A549 (cell line): ENCODE data around the gene RPL28. TPM values are rescaled to one million over a fixed set of nuclear protein-coding genes. Genes with fewer than 3 reads are reported as not detected.

ENCODE experiments used
- ATAC-seq, 2 experiments: fragments of 200-7000 bp in 1 of 2; fragments of >200 bp in 1 of 2; cut with Nextera tagmentation in 1 of 2; cut with Tn5 transposase in 1 of 2; 3 replicates each; pipeline versions ENCODE4 v1.8.0 to v1.9.1; 2018 to 2020; ENCODE audit warnings: mild to moderate bottlenecking in 1 of 2, moderate library complexity in 1 of 2
- CTCF ChIA-PET: fragments of 300-600 bp; sonication (Branson Sonifier 250); formaldehyde crosslinking; extraction: SDS; loops from one replicate; lab custom pipeline; 2021; ENCODE audit warnings: antibody characterized with exemption, inconsistent platforms; lab: Yijun Ruan, JAX
- POLR2A ChIA-PET: fragments of 350-600 bp; formaldehyde crosslinking; extraction: SDS; loops from one replicate; lab custom pipeline; 2021; ENCODE audit warnings: antibody characterized with exemption, inconsistent platforms; lab: Yijun Ruan, JAX
- DNase-seq, 2 experiments: peaks; one replicate each; pipeline versions ENCODE4 v3.0.0 to v3.0.0-alpha.2; 2011 to 2016; ENCODE audit warnings: low read depth in 1 of 2, low spot score in 1 of 2
- FAIRE-seq: peaks from 2 replicates; lab custom pipeline; 2011; peaks lifted over from hg19 to GRCh38; lab: Jason Lieb, UNC
- H3K27ac ChIP-seq, 2 experiments: fragments of >200 bp; sonication (Bioruptor Twin); formaldehyde crosslinking; 3 replicates each; pipeline ENCODE4 v1.5.1; 2016 to 2017
- H3K4me1 ChIP-seq: fragments of >200 bp; sonication (Bioruptor Twin); formaldehyde crosslinking; 3 replicates; pipeline ENCODE4 v1.6.1; 2016
- H3K4me2 ChIP-seq: fragments of >200 bp; sonication (Bioruptor Twin); formaldehyde crosslinking; 3 replicates; pipeline ENCODE4 v1.6.1; 2016
- H3K4me3 ChIP-seq: fragments of >200 bp; sonication (Bioruptor Twin); formaldehyde crosslinking; 3 replicates; pipeline ENCODE4 v1.5.1; 2016
- H3K9me3 ChIP-seq: fragments of >200 bp; sonication (Bioruptor Twin); formaldehyde crosslinking; 3 replicates; pipeline ENCODE4 v1.6.1; 2016
- BHLHE40 ChIP-seq: IDR thresholded peaks from 2 replicates; pipeline ENCODE4 v1.6.1; 2012; ENCODE audit warnings: low read depth, low read length, inconsistent platforms
- CHD2 ChIP-seq: fragments of 150-350 bp; IDR thresholded peaks from 2 replicates; pipeline ENCODE4 v1.6.1; 2014; ENCODE audit warnings: low read length; ENCODE audit not compliant: partially characterized antibody
- CHD4 ChIP-seq: fragments of 200-600 bp; sonication (generic); IDR thresholded peaks from 2 replicates; pipeline ENCODE4 v1.6.1; 2016; ENCODE audit warnings: antibody characterized with exemption, mild to moderate bottlenecking, borderline replicate concordance
- EHF ChIP-seq: fragments of 250-450 bp; sonication (Bioruptor Pico); IDR thresholded peaks from 2 replicates; pipeline ENCODE4 v1.5.0; 2020; ENCODE audit warnings: mild to moderate bottlenecking
- EHMT2 ChIP-seq: fragments of 200-600 bp; sonication (generic); IDR thresholded peaks from 2 replicates; pipeline ENCODE4 v1.6.1; 2016; ENCODE audit warnings: antibody characterized with exemption, low read depth, mild to moderate bottlenecking, moderate library complexity
- EP300 ChIP-seq, 2 experiments: fragments of >200 bp; sonication (Bioruptor Twin); formaldehyde crosslinking; IDR thresholded peaks; 2 replicates in 1 of 2; 3 replicates in 1 of 2; pipeline ENCODE4 v1.6.1; 2016 to 2017
- FOSL2 ChIP-seq, 2 experiments: fragments of 450-650 bp in 1 of 2; fragments of >200 bp in 1 of 2; sonication (Bioruptor Twin) in 1 of 2; formaldehyde crosslinking; IDR thresholded peaks; 2 replicates each; pipeline versions ENCODE4 v1.5.0 to v1.6.1; 2016 to 2020; ENCODE audit warnings: mild to moderate bottlenecking in 1 of 2, moderate library complexity in 1 of 2
- FOXS1 ChIP-seq: fragments of 250-450 bp; sonication (Bioruptor Pico); IDR thresholded peaks from 2 replicates; pipeline ENCODE4 v1.5.0; 2020; ENCODE audit warnings: mild to moderate bottlenecking, moderate library complexity
- HDAC2 ChIP-seq: fragments of 200-600 bp; sonication (generic); IDR thresholded peaks from 2 replicates; pipeline ENCODE4 v1.6.1; 2016
- HEYL ChIP-seq: fragments of 250-450 bp; sonication (Bioruptor Pico); IDR thresholded peaks from 2 replicates; pipeline ENCODE4 v1.8.0; 2021; ENCODE audit warnings: mild to moderate bottlenecking, moderate library complexity
- HOXB13 ChIP-seq: fragments of 250-450 bp; sonication (Bioruptor Pico); IDR thresholded peaks from 2 replicates; pipeline ENCODE4 v1.5.0; 2020; ENCODE audit warnings: low read depth, mild to moderate bottlenecking, moderate library complexity
- HOXB5 ChIP-seq: fragments of 250-450 bp; sonication (Bioruptor Pico); IDR thresholded peaks from 2 replicates; pipeline ENCODE4 v1.5.0; 2020; ENCODE audit warnings: mild to moderate bottlenecking, moderate library complexity
- MAFK ChIP-seq: fragments of 450-650 bp; IDR thresholded peaks from 2 replicates; pipeline ENCODE4 v1.6.1; 2014; ENCODE audit not compliant: partially characterized antibody
- MAZ ChIP-seq: fragments of 150-350 bp; IDR thresholded peaks from 2 replicates; pipeline ENCODE4 v1.6.1; 2014; ENCODE audit warnings: antibody characterized with exemption, low read depth, low read length, borderline replicate concordance
- NFE2L2 ChIP-seq: fragments of 150-350 bp; conservative IDR thresholded peaks from 2 replicates; pipeline ENCODE4 v1.6.1; 2014; ENCODE audit warnings: low read length
- PHF8 ChIP-seq: fragments of 200-600 bp; sonication (generic); IDR thresholded peaks from 2 replicates; pipeline ENCODE4 v1.6.1; 2016; ENCODE audit warnings: low read depth, mild to moderate bottlenecking, antibody characterized with exemption, moderate library complexity, borderline replicate concordance
- POLR2A ChIP-seq: IDR thresholded peaks from 2 replicates; pipeline ENCODE4 v1.6.1; 2012; ENCODE audit warnings: mild to moderate bottlenecking, low read length
- POLR2AphosphoS2 ChIP-seq: conservative IDR thresholded peaks from 2 replicates; pipeline ENCODE4 v1.6.1; 2012; ENCODE audit warnings: low read length, improper control_type of control experiment, inconsistent platforms
- RAD21 ChIP-seq, 2 experiments: fragments of >200 bp in 1 of 2; sonication (Bioruptor Twin) in 1 of 2; formaldehyde crosslinking in 1 of 2; IDR thresholded peaks in 1 of 2; conservative IDR thresholded peaks in 1 of 2; 2 replicates in 1 of 2; 3 replicates in 1 of 2; pipeline ENCODE4 v1.6.1; 2012 to 2018; ENCODE audit warnings: inconsistent platforms in 1 of 2
- RFX5 ChIP-seq: fragments of 450-650 bp; IDR thresholded peaks from 2 replicates; pipeline ENCODE4 v1.7.1; 2014; ENCODE audit warnings: antibody characterized with exemption, mild to moderate bottlenecking, moderate library complexity
- TP53 ChIP-seq: fragments of 250-450 bp; sonication (Bioruptor Pico); IDR thresholded peaks from 2 replicates; pipeline ENCODE4 v1.5.0; 2021; ENCODE audit warnings: mild to moderate bottlenecking, moderate library complexity
- ZSCAN20 ChIP-seq: fragments of 250-450 bp; sonication (Bioruptor Pico); IDR thresholded peaks from 2 replicates; pipeline ENCODE4 v1.8.0; 2022; ENCODE audit warnings: mild to moderate bottlenecking, moderate library complexity
- WGBS: methylation state at CpG from one replicate; pipeline ENCODE4 v1.1.6; 2017; ENCODE audit errors: missing lambda C conversion rate; 5-methylcytosine and 5-hydroxymethylcytosine counted together
- polyA plus RNA-seq, 4 experiments: library from polyadenylated mRNA; depleted of rRNA in 3 of 4; stranded (reverse); fragments of >200 nt; fragmentation: RNase III in 1 of 4; extraction: RNeasy Plus Mini Kit Qiagen cat#74134 plus additional on column Dnase treatment in 1 of 4; gene quantifications; 2 replicates in 3 of 4; 3 replicates in 1 of 4; pipeline ENCODE4 v1.2.3, GENCODE V29; 2011 to 2017
- TF ChIP-seq, protein P1 (sequence below): fragments of >200 bp; sonication (Bioruptor Twin); formaldehyde crosslinking; IDR thresholded peaks from 2 replicates; pipeline ENCODE4 v1.6.1; 2016
- TF ChIP-seq, protein P2 (sequence below): fragments of 150-350 bp; IDR thresholded peaks from 2 replicates; pipeline ENCODE4 v1.6.1; 2014; ENCODE audit warnings: low read depth, mild to moderate bottlenecking, low read length
- TF ChIP-seq, protein P3 (sequence below): IDR thresholded peaks from 2 replicates; pipeline ENCODE4 v1.6.1; 2012
- TF ChIP-seq, protein P4 (sequence below): fragments of 250-450 bp; sonication (Bioruptor Pico); IDR thresholded peaks from 2 replicates; pipeline ENCODE4 v1.5.0; 2021; ENCODE audit warnings: mild to moderate bottlenecking, moderate library complexity, borderline replicate concordance
- TF ChIP-seq, protein P5 (sequence below): fragments of 250-450 bp; sonication (Bioruptor Pico); IDR thresholded peaks from 2 replicates; pipeline ENCODE4 v1.5.0; 2020; ENCODE audit warnings: low read depth, mild to moderate bottlenecking, moderate library complexity
- TF ChIP-seq, protein P6 (sequence below): fragments of 450-650 bp; IDR thresholded peaks from 2 replicates; pipeline ENCODE4 v1.6.1; 2014; ENCODE audit warnings: antibody characterized with exemption

RPL28 gene
- polyA plus RNA-seq, 2 of the 4 experiments (the other 2 are of a cell fraction), result 329 to 2,037 TPM

DNA sequence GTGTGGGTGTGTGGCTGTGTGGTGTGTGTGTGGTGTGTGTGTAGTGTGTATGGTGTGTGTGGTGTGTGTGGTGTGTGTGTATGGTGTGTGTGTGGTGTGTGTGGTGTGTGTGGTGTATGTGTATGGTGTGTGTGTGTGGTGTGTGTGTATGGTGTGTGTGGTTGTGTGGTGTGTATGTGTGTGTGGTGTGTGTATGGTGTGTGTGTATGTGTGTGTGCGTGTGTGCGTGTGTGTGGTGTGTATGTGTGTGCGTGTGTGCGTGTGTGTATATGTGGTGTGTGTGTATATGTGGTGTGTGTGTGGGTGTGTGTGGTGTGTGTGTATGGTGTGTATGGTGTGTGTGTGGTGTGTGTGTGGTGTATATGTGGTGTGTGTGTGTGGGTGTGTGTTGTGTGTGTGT lies 49.3 kb downstream of the RPL28 start:
- H3K9me3 ChIP-seq, result peaks cover 3% of the 10 kb centered on the region; the same call in 1 of the 3 replicates
- WGBS, result 90% methylated on average over 4 of the region's 4 CpGs
- no peak for TF ChIP-seq PHF8
- no peak for TF ChIP-seq EHF (CRISPR knock-in tag)
- TF ChIP-seq POLR2AphosphoS2, result no peak
- no peak for TF ChIP-seq RFX5
- TF ChIP-seq, protein P1, sequence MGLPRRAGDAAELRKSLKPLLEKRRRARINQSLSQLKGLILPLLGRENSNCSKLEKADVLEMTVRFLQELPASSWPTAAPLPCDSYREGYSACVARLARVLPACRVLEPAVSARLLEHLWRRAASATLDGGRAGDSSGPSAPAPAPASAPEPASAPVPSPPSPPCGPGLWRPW, result no peak
- no peak for TF ChIP-seq FOSL2 (IDR thresholded peaks at IDR 0.05)
- TF ChIP-seq FOSL2 (CRISPR knock-in tag; IDR thresholded peaks at IDR 0.05), result no peak
- no peak for TF ChIP-seq BHLHE40
- TF ChIP-seq TP53 (CRISPR knock-in tag), result no peak
- TF ChIP-seq, protein P2, sequence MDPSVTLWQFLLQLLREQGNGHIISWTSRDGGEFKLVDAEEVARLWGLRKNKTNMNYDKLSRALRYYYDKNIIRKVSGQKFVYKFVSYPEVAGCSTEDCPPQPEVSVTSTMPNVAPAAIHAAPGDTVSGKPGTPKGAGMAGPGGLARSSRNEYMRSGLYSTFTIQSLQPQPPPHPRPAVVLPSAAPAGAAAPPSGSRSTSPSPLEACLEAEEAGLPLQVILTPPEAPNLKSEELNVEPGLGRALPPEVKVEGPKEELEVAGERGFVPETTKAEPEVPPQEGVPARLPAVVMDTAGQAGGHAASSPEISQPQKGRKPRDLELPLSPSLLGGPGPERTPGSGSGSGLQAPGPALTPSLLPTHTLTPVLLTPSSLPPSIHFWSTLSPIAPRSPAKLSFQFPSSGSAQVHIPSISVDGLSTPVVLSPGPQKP, result no peak
- TF ChIP-seq HOXB13 (CRISPR knock-in tag), result no peak
- TF ChIP-seq, protein P3, sequence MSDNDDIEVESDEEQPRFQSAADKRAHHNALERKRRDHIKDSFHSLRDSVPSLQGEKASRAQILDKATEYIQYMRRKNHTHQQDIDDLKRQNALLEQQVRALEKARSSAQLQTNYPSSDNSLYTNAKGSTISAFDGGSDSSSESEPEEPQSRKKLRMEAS, result no peak
- TF ChIP-seq RAD21 (conservative IDR thresholded peaks at IDR 0.05 in 1 of 2, IDR thresholded peaks at IDR 0.05 in 1 of 2), result no peak
- no peak for TF ChIP-seq FOXS1 (CRISPR knock-in tag)
- TF ChIP-seq HDAC2, result no peak
- TF ChIP-seq, all 56 proteins: peak for 0
- ATAC-seq (no peak), DNase-seq (no peak), FAIRE-seq (no peak)
- Histone ChIP-seq H3K4me2 (no peak overlapping the region), H3K27ac (no peak overlapping the region), H3K4me3 (no peak overlapping the region), H3K4me1 (0 out of 3 replicates have a peak, but pooled peaks cover 3% of the 10 kb centered on the region)
- CTCF ChIA-PET, result interaction anchor here (2.9 kb wide), 1 partner anchor 17 kb away, joined by 23 read pairs; no protein-coding TSS in a partner anchor
- POLR2A ChIA-PET, result no interaction called here

DNA sequence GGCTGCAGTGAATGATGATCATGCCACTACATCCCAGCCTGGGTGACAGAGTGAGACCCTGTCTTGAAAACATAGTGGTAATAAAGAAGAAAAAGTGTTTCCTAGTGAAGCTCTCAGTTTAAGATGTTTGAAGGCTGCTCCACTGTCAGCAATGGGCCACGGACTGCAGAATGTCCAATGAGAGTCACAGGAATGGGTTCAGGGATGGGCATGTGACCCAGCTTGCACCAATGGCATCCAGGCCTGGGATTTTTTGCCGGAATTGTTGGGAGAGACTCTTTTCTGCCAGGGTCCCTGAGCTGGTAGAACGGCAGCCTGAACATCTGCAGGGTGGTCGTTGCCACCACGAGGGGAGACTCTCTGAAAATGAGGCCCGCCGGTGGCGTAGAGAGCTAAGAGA lies 51.1 kb downstream of the RPL28 start:
- no peak overlapping the region for H3K4me2 ChIP-seq

DNA sequence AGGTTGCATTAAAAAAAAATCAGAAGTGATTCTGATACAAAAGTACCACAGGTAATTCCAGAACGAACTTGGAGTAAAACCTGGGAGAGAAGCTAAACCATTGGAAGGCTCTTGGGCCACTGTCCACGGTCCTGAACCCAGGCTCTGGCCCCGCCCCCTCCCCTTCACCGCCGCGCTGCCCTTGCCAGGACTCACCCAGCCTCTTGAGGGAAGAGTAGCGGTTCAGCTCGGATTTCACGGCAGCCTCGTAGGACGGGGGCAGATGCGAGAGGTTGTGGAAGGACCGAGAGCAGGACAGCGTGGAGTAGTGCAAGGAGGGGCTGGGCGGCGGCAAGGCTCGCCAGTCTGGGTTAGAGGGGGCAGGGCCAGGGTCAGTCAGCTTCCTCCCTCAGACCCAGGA lies 51.7 kb downstream of the RPL28 start:
- peaks cover 11% of the 10 kb centered on the region for H3K4me1 ChIP-seq
- ChIA-PET POLR2A (interaction anchor here (1.1 to 1.7 kb wide), 2 partner anchors 30 kb away, joined by 3 to 12 read pairs; partner anchors contain the start of gene UBE2S), CTCF (interaction anchor here (0.8 to 2.9 kb wide), 19 partner anchors 9 to 297 kb away, joined by 3 to 23 read pairs (median 4); partner anchors contain the start of genes ISOC2 and TMEM238)
- no peaks in the 10 kb centered on the region; the same call in 2 of the 3 replicates for H3K9me3 ChIP-seq
- WGBS, result under 1% methylated on average over 17 of the region's 17 CpGs
- DNase-seq (peak; percentile 87 to 89), ATAC-seq (peak; percentile 72 to 90), FAIRE-seq (peak; percentile 63)
- no peak overlapping the region for H3K4me3 ChIP-seq
- no peak overlapping the region for H3K27ac ChIP-seq
- H3K4me2 ChIP-seq, result peak overlapping the region; percentile 33
- TF ChIP-seq PHF8 (no peak), MAZ (no peak), EHMT2 (peak; percentile 99), CHD2 (no peak), EHF (CRISPR knock-in tag) (peak; percentile 87), HOXB5 (CRISPR knock-in tag) (peak; percentile 86), FOXS1 (CRISPR knock-in tag) (peak; percentile 81; the same call in 1 of the 2 replicates), ZSCAN20 (CRISPR knock-in tag) (peak; percentile 73; the same call in 1 of the 2 replicates), FOSL2 (IDR thresholded peaks at IDR 0.05) (no peak), FOSL2 (CRISPR knock-in tag; IDR thresholded peaks at IDR 0.05) (no peak), HOXB13 (CRISPR knock-in tag) (peak; percentile 85), HEYL (CRISPR knock-in tag) (no peak), NFE2L2 (no peak)
- TF ChIP-seq, protein P4, sequence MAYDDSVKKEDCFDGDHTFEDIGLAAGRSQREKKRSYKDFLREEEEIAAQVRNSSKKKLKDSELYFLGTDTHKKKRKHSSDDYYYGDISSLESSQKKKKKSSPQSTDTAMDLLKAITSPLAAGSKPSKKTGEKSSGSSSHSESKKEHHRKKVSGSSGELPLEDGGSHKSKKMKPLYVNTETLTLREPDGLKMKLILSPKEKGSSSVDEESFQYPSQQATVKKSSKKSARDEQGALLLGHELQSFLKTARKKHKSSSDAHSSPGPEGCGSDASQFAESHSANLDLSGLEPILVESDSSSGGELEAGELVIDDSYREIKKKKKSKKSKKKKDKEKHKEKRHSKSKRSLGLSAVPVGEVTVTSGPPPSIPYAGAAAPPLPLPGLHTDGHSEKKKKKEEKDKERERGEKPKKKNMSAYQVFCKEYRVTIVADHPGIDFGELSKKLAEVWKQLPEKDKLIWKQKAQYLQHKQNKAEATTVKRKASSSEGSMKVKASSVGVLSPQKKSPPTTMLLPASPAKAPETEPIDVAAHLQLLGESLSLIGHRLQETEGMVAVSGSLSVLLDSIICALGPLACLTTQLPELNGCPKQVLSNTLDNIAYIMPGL (CRISPR knock-in tag), result no peak
- TF ChIP-seq, protein P5, sequence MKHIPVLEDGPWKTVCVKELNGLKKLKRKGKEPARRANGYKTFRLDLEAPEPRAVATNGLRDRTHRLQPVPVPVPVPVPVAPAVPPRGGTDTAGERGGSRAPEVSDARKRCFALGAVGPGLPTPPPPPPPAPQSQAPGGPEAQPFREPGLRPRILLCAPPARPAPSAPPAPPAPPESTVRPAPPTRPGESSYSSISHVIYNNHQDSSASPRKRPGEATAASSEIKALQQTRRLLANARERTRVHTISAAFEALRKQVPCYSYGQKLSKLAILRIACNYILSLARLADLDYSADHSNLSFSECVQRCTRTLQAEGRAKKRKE (CRISPR knock-in tag), result peak; percentile 78; the same call in 1 of the 2 replicates

More for the DNA sequence above, 51.1 kb downstream of the RPL28 start:
- 20% methylated on average over 8 of the region's 8 CpGs for WGBS
- FAIRE-seq (no peak), ATAC-seq (no peak; a peak in 1 of 6 replicates), DNase-seq (no peak)
- CTCF ChIA-PET, result interaction anchor here (0.7 to 2.9 kb wide), 21 partner anchors 9 to 296 kb away, joined by 3 to 23 read pairs (median 4); partner anchors contain the start of genes ISOC2 and TMEM238
- Histone ChIP-seq H3K4me3 (no peak overlapping the region), H3K27ac (no peak overlapping the region), H3K4me1 (peaks cover 5% of the 10 kb centered on the region; the same call in 2 of the 3 replicates), H3K9me3 (no peaks in the 10 kb centered on the region; the same call in 2 of the 3 replicates)
- TF ChIP-seq POLR2A (no peak), MAFK (no peak), EP300 (IDR thresholded peaks at IDR 0.05) (no peak), CHD4 (no peak)
- TF ChIP-seq, protein P6, sequence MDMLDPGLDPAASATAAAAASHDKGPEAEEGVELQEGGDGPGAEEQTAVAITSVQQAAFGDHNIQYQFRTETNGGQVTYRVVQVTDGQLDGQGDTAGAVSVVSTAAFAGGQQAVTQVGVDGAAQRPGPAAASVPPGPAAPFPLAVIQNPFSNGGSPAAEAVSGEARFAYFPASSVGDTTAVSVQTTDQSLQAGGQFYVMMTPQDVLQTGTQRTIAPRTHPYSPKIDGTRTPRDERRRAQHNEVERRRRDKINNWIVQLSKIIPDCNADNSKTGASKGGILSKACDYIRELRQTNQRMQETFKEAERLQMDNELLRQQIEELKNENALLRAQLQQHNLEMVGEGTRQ, result peak; percentile 61
- POLR2A ChIA-PET, result interaction anchor here (1.1 to 1.7 kb wide), 2 partner anchors 29 to 30 kb away, joined by 3 to 12 read pairs; partner anchors contain the start of gene UBE2S
